Duodenal mucosa (tissue), 2 donors: ENCODE measurements around the gene DOCK3.
"Not testable (repeated sequence)": the region's sequence is repeated elsewhere in the genome, so short reads cannot be mapped to it uniquely, and the experiment has no call there.

Source experiments
- H3K27ac ChIP-seq: one replicate; pipeline ENCODE4 v1.7.0; 2013; ENCODE audit warnings: low read depth, low read length
- H3K27me3 ChIP-seq, 2 donors: one replicate each; pipeline ENCODE4 v1.7.0; 2013; ENCODE audit warnings: low read length in 2 of 2, control low read depth in 1 of 2; ENCODE audit not compliant: insufficient read depth in 2 of 2, control insufficient read depth in 1 of 2
- H3K36me3 ChIP-seq, 2 donors: one replicate each; pipeline ENCODE4 v1.7.0; 2013; ENCODE audit warnings: low read length in 2 of 2, control low read depth in 1 of 2; ENCODE audit not compliant: insufficient read depth in 2 of 2, control insufficient read depth in 1 of 2
- H3K4me1 ChIP-seq, 2 donors: one replicate each; pipeline ENCODE4 v1.7.0; 2013; ENCODE audit warnings: low read length in 2 of 2, control low read depth in 1 of 2; ENCODE audit not compliant: insufficient read depth in 2 of 2, control insufficient read depth in 1 of 2
- H3K4me3 ChIP-seq, 2 donors: one replicate each; pipeline ENCODE4 v1.7.0; 2013; ENCODE audit warnings: low read length in 2 of 2, low read depth in 1 of 2
- H3K9ac ChIP-seq, 2 donors: one replicate each; pipeline ENCODE4 v1.7.0; 2013; ENCODE audit warnings: low read length in 2 of 2, low read depth in 1 of 2
- H3K9me3 ChIP-seq, 2 donors: one replicate each; pipeline ENCODE4 v1.7.0; 2013; ENCODE audit warnings: low read length in 2 of 2, control low read depth in 1 of 2; ENCODE audit not compliant: control insufficient read depth in 1 of 2

The DOCK3 gene

DNA sequence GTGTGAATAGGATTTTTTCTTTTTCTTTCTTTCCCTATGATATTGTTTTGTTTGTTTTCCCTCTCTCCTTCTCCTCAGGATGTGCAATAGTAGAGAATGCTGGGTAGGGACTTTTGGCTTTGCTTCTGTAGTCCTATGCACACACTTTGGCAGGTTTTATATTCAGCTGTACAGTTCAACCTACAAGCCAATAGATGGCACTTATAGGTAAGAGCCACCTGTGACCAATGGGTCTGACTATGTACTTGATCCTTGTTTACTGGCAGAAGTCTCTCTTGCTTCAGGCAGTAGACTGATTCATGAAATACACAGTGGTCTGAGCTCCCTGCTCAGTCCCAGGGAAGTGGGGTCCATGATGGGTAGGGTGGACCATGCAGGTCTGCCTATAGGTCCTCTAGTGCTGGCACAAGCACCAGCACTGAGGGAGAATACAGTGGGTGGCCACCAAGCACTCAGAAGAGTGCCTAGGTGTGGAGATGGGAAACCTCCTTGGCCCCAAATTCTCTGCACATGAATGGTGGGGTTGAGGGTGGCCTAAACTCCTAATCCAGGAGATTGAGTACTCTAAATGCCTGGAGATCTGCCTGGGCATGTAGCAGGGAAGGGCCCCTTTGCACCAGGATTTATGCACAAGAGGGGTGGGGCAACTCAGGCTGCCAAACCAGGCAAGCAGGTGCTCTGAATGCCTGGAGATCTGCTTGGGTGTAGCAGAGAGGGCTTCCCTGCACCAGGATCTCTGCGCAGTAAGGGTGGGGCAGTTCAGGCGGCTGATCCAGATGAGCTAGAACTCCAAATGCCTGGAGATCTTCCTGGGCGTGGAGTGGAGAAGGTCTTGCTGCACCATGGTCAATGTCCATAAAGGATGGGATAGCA lies 176.1 kb downstream of the DOCK3 start:
- no peak overlapping the region for H3K27ac ChIP-seq
- no peak overlapping the region for H3K4me3 ChIP-seq
- no peak overlapping the region for H3K9ac ChIP-seq

DNA sequence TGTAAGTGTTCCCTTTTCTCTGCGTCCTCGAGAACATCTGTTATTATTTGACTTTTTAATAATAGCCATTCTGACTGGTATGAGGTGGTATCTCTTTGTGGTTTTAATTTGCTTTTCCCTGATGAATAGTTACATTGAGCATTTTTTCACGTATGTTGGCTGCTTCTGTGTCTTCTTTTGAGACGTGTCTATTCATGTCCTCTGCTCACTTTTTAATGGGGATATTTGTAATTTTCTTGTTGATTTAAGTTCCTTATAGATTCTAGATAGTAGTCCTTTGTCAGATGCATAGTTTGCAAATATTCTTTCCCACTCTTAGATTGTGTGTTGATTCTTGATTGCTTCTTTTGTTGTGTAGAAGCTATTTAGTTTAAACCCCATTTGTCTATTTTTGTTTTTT lies 179.2 kb downstream of the DOCK3 start:
- no peak overlapping the region for H3K9ac ChIP-seq
- H3K4me1 ChIP-seq = no peaks in the 10 kb centered on the region
- H3K4me3 ChIP-seq = no peak overlapping the region
- H3K27ac ChIP-seq = no peak overlapping the region
- H3K36me3 ChIP-seq = no peaks in the 10 kb centered on the region
- no peaks in the 10 kb centered on the region for H3K9me3 ChIP-seq
- no peaks in the 10 kb centered on the region for H3K27me3 ChIP-seq

More for the DNA sequence above, 176.1 kb downstream of the DOCK3 start:
- Histone ChIP-seq H3K9me3 (no peaks in the 10 kb centered on the region), H3K36me3 (no peaks in the 10 kb centered on the region), H3K27me3 (no peaks in the 10 kb centered on the region), H3K4me1 (no peaks in the 10 kb centered on the region)

DNA sequence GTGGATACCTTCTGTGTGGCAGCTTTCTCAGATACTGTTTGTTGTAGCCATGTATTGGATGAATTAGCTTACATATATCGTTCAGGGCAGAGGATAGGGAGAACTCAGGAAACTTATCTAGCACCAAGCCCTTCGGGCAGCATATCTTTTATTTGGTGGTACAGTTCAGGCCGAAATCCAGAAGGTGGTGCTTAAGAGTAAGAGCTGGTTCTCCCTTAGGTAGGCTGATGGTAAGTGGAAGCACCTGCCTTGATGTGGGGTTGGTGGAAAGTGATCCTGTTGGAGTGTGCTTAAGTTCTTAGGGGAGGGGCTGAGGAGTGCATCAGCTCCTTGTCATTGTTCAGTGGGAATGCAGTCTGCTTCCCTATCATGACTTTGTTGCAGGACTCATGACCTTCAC lies 187.5 kb downstream of the DOCK3 start:
- Histone ChIP-seq H3K9ac (no peak overlapping the region), H3K36me3 (no peaks in the 10 kb centered on the region), H3K4me1 (no peaks in the 10 kb centered on the region), H3K27ac (no peak overlapping the region), H3K27me3 (no peaks in the 10 kb centered on the region), H3K9me3 (no peaks in the 10 kb centered on the region), H3K4me3 (no peak overlapping the region)

DNA sequence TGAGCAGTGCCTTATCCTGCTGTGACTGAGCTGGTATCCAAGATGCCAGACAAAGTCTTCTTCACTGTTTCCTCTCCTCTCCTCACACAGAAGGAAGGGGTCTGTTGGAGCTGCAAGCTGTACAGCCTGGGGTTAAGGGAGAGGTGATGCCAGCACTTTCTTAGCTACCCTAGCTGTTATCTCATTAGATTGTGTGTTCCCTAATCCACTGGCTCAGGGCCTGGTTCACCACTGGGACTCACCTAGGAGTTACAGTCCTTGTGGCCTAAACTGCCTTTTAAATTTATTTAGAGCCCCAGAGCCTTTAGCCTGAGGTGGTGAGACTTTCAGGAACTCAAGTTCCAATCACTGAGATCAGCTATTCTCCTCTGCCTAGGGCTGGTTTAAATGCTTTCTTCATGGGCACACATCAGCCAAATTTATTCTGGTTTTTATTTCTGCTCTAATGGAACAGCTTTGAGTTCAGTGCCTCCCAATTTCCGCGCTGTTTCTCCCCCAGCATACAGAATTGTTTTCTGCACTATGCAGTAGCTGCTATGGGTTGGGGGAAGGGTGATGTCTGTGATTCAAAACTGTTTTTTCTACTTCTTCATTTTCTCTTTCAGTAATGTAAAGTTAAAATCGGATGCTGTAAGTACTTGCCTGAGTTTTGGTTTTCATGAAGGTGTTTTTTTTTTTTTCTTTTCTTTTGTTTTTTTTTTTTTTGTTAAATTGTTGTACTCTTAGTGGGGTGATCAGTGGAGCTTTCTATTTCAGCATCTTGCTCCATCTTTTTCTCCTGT lies 198.8 kb downstream of the DOCK3 start:
- Histone ChIP-seq H3K27me3 (no peaks in the 10 kb centered on the region), H3K4me1 (no peaks in the 10 kb centered on the region), H3K9ac (no peak overlapping the region), H3K4me3 (no peak overlapping the region), H3K36me3 (no peaks in the 10 kb centered on the region), H3K27ac (no peak overlapping the region), H3K9me3 (no peaks in the 10 kb centered on the region)

DNA sequence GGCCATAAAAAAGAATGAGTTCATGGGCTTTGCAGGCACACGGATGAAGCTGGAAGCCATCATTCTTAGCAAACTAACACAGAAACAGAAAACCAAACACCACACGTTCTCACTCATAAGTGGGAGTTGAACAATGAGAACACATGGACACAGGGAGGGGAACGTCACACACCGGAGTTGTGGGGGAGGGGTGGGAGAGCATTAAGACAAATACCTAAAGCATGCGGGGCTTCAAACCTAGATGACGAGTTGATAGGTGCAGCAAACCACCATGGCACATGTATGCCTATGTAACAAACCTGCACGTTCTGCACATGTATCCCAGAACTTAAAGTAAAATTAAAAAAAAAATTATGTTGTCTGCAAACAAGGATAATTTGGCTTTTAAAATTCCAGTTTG lies 200.1 kb downstream of the DOCK3 start:
- not testable (repeated sequence) for H3K4me1 ChIP-seq, H3K27ac ChIP-seq, H3K9me3 ChIP-seq, H3K27me3 ChIP-seq, H3K36me3 ChIP-seq, H3K9ac ChIP-seq, H3K4me3 ChIP-seq

DNA sequence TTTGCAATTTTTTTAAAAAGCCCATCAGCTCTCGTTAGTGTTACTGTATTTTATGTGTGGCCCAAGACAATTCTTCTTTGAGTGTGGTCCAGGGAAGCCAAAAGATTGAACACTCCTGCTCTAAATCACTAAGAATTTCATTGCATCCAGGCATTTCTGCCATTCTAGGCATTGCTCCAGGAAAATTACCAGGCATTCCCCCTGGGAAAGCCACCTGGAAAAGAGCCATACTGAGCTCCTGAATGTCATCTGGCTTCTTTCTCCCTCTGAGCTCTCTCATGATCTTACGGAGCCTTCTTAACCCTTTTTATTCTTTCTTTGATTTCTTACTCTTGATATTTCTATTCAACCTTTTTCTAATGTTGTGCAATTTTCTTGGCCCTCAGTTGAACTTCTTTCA lies 202.2 kb downstream of the DOCK3 start:
- H3K9ac ChIP-seq = no peak overlapping the region
- no peaks in the 10 kb centered on the region for H3K36me3 ChIP-seq
- H3K27ac ChIP-seq = no peak overlapping the region
- no peak overlapping the region for H3K4me3 ChIP-seq
- H3K27me3 ChIP-seq = no peaks in the 10 kb centered on the region
- H3K4me1 ChIP-seq = no peaks in the 10 kb centered on the region
- H3K9me3 ChIP-seq = no peaks in the 10 kb centered on the region

DNA sequence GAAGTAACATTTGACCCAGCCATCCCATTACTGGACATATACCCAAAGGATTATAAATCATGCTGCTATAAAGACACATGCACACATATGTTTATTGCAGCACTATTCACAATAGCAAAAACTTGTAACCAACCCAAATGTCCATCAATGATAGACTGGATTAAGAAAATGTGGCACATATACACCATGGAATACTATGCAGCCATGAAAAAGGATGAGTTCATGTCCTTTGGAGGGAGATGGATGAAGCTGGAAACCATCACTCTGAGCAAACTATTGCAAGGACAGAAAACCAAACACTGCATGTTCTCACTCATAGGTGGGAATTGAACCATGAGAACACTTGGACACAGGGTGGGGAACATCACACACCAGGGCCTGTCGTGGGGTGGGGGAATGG lies 208.0 kb downstream of the DOCK3 start:
- not testable (repeated sequence) for H3K4me1 ChIP-seq, H3K27ac ChIP-seq, H3K4me3 ChIP-seq, H3K9me3 ChIP-seq, H3K36me3 ChIP-seq, H3K27me3 ChIP-seq, H3K9ac ChIP-seq

DNA sequence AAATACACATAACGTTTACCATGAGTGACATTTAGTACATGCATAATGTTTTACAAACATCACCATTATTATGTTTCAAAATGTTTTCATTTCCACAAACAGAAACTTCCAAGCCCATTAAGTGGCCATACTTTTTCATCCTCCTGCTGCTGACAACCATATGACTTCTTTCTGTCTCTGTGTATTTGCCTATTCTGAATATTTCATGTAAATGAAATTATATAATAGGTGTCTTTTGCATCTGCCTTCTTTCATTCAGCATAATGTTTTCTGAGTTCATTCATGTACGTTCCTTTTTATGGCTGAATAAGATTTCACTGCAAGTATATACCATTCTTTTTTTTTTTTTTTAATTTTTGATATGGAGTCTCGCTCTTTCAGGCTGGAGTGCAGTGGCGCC lies 209.0 kb downstream of the DOCK3 start:
- no peaks in the 10 kb centered on the region for H3K36me3 ChIP-seq
- H3K4me3 ChIP-seq = no peak overlapping the region
- no peaks in the 10 kb centered on the region for H3K27me3 ChIP-seq
- H3K9me3 ChIP-seq = no peaks in the 10 kb centered on the region
- H3K27ac ChIP-seq = no peak overlapping the region
- H3K4me1 ChIP-seq = no peaks in the 10 kb centered on the region
- H3K9ac ChIP-seq = no peak overlapping the region

DNA sequence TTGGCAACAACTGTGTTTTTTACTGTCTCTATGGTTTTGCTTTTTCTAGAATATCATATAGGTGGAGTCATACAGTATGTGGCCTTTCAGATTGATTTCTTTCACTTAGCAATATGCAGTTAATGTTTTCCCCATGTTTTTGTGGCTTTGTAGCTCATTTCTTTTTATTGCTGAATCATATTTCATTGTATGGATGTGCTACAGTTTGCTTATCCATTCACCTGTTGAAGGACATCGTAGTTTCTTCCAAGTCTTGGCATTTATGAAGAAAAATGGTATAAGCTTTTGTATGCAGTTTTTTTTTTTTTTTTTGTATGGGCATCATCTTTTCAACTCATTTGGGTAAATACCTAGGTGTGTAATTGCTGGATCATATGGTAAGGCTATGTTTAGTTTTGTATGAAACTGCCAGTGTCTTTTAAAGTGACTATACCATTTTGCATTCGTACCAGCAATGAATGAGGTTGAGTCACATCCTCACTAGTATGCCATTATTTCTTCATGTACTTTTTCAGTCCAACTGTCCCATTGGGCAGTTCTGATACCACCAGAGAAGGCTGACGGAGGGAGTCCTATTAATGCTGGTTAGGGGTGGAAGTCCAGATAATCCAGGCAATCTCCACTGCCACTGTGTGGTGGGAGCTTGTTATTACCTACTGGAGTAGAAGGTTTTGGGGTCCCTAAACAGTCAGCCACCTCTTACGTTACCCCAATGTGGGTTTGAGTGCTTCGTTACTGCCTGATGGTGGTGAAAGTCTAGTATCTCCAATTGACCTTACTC lies 210.5 kb downstream of the DOCK3 start:
- Histone ChIP-seq H3K36me3 (no peaks in the 10 kb centered on the region), H3K4me1 (no peaks in the 10 kb centered on the region), H3K27me3 (no peaks in the 10 kb centered on the region), H3K27ac (no peak overlapping the region), H3K4me3 (no peak overlapping the region), H3K9me3 (no peaks in the 10 kb centered on the region), H3K9ac (no peak overlapping the region)
